DMS79 treated with DMSO at 0.1 percent for 48 hours (cell line): ENCODE data around the gene NDUFB2.
"Not testable (repeated sequence)": the region's sequence is repeated elsewhere in the genome, so short reads cannot be mapped to it uniquely, and the experiment has no call there.

Source experiments
- DNase-seq: peaks from one replicate; lab custom pipeline; 2025; lab: John Stamatoyannopoulos, UW

Gene NDUFB2

DNA sequence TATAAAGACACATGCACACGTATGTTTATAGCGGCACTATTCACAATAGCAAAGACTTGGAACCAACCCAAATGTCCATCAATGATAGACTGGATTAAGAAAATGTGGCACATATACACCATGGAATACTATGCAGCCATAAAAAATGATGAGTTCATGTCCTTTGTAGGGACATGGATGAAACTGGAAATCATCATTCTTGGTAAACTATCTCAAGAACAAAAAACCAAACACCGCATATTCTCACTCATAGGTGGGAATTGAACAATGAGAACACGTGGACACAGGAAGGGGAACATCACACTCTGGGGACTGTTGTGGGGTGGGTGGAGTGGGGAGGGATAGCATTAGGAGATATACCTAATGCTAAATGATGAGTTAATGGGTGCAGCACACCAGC, 46.7 kb downstream of the NDUFB2 start:
- DNase-seq, result not testable (repeated sequence)

GRCh38 chr7:140744005-140744404, 47.5 kb downstream of the NDUFB2 start:
- no peak for DNase-seq

- DNase-seq, result no peak
Observed at GRCh38 chr7:140745266-140746058, 49.0 kb downstream of the NDUFB2 start.

- DNase-seq, result no peak
Observed at GRCh38 chr7:140746751-140747150, 50.2 kb downstream of the NDUFB2 start.

DNA sequence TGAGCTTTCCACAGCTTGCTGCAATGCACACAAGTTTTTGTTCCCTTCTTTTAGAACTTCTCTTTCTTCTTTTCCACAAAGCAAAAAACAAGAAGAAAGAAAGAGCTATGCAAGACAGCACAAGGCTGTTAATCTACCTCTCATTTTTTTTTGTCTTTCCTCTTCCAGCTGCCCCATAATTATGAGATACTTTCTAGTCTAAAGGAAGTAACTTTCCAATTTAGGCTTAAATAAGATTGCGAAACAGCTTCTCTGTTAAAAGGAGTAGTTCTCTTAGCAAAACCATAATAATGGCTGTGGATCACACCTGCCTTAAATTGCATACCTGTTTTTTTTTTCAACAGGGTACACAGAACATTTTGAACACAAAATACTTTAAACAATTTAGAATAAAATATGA, 56.0 kb downstream of the NDUFB2 start:
- DNase-seq, result no peak

DNA sequence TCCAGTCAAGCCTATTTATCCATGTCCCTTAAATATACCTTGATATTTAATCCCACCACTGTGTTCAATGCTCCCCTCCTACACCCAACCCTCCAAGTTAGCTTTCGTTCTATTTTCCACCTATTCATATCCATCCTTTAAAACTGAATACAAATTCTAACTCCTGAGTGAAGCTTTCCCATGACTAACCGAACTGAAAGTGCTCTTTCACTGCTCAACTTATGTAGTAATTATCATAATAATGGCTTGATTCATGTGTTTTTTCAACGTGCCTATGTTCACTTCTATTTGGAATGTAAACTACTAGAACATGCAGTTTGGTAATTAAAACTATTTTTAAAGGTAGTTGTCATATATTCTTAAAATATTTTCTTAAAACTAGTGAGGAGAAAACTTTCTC, 58.0 kb downstream of the NDUFB2 start:
- DNase-seq, result no peak
